Muscle of leg (tissue), 11 donors: ENCODE measurements around the gene THAP7. TPM values are rescaled to one million over a fixed set of nuclear protein-coding genes. Genes with fewer than 3 reads are reported as not detected.

Experiments
- DNase-seq: peaks from one replicate; pipeline ENCODE4 v3.0.0; 2013
- H3K27ac ChIP-seq: one replicate; pipeline ENCODE4 v1.5.1; 2013; ENCODE audit warnings: mild to moderate bottlenecking, low read length, control low read depth
- H3K27me3 ChIP-seq: one replicate; pipeline ENCODE4 v1.6.1; 2013; ENCODE audit warnings: low read length; ENCODE audit not compliant: control insufficient read depth, insufficient read depth
- H3K36me3 ChIP-seq: one replicate; pipeline ENCODE4 v1.6.1; 2013; ENCODE audit warnings: low read length; ENCODE audit not compliant: control insufficient read depth, insufficient read depth
- H3K4me1 ChIP-seq: one replicate; pipeline ENCODE4 v1.6.1; 2013; ENCODE audit warnings: low read length; ENCODE audit not compliant: control insufficient read depth, insufficient read depth
- H3K4me3 ChIP-seq: one replicate; pipeline ENCODE4 v1.5.1; 2013; ENCODE audit warnings: low read length, control low read depth
- H3K9me3 ChIP-seq: replicated peaks from 2 replicates; pipeline ENCODE4 v1.6.1; 2013; ENCODE audit warnings: low read depth, low read length; ENCODE audit not compliant: control insufficient read depth
- WGBS: methylation state at CpG from one replicate; pipeline ENCODE4 v1.1.5; 2013; ENCODE audit warnings: missing lambda C conversion rate; ENCODE audit not compliant: insufficient coverage; 5-methylcytosine and 5-hydroxymethylcytosine counted together
- polyA plus RNA-seq, 8 donors: library from polyadenylated mRNA; unstranded; fragments of 120-200 nt; gene quantifications; one replicate each; pipeline versions ENCODE4 v1.2.1 to v1.2.3, GENCODE V29; 2013; ENCODE audit warnings: inconsistent platforms in 1 of 8, low replicate concordance in 1 of 8; ENCODE audit not compliant: insufficient read length in 8 of 8, insufficient read depth in 1 of 8
- total RNA-seq: library from RNA; stranded (reverse); fragments of 120-200 nt; gene quantifications from one replicate; pipeline ENCODE4 v1.2.4, GENCODE V29; 2013

The THAP7 gene
- total and polyA plus RNA-seq, 9 donors: 18.8 to 22.1 (median 20.0) TPM

DNA sequence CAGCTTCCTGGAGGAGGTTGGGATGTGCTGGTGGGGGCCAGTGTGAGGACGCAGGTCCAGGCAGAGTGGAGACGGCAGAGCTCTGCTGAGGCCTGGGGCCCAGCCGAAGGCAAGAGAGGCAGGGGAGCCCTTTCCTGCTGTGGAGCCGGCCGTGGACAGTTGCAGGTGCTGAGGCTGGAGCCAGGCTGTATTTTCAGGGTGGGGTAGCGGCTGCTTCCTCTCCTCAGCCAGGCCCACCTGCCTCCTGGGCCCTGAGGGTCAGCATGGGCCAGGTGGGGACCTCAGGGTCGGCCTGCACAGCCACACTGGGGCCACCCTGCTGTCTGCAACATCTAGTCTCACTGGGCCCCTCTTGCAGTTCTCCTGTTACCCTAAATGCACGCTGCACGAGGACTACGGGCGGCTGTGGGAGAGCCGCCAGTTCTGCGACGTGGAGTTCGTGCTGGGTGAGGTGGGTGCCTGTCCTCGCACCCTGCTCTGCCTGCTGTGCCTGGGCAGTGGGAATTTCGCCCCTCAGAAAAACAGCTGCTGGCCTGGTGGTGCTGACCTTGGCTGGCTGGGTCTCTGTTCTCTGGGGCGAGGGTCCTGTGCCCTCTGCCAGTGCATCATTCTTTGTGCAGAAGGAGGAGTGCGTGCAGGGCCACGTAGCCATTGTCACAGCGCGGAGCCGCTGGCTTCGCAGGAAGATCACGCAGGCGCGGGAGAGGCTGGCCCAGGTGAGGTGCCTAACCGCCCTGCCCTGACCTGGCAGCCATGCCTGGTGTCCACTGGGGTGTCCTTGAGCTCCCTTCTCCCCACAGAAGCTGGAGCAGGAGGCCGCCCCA is 8.4 kb downstream of the THAP7 start:
- WGBS: 86% methylated on average over 26 of the region's 29 CpGs
- Histone ChIP-seq H3K27me3 (no peaks in the 10 kb centered on the region), H3K36me3 (peaks cover 84% of the 10 kb centered on the region), H3K9me3 (no peaks in the 10 kb centered on the region), H3K4me3 (no peak overlapping the region), H3K27ac (no peak overlapping the region), H3K4me1 (no peaks in the 10 kb centered on the region)
- DNase-seq: no peak

DNA sequence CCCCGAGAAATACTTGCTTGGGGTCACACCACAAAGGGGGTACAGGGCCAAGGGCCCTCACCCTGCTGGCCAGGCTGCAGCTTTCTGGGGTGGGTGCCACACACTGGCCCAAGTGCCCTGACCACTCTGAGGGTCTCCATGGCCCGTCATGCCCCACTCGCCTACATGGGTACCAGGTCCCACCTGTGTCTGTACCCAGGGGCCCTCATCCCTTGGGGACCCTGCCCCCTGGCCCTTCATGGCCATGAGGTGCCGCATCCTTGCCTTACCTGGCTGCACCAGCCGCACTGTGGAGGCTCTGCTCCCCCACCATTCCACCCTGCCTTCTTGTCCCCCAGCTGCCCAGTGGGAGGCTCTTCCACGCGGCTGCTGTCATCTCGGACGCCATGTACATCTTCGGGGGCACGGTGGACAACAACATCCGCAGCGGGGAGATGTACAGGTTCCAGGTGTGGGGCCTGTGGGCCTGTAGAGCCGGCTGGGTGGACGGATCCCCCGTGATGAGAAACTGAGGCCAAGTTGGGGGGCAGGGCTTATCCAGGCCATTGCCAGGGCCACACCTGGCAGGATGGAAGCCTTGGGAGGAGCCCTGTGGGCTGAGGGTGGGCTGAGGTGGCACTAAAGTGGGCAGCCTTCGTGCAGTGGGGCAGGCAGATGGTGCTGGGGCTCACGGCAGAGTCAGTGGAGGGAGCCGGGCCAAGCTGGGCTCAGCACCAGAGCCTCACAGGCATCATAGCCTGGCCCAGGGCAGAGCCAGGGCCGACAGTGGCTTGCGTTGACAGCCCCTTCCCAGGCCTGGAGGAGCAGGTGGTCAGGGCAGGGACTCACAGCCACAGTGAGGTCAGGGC is 9.2 kb downstream of the THAP7 start:
- no peak overlapping the region for H3K4me3 ChIP-seq
- H3K36me3 ChIP-seq: peaks cover 84% of the 10 kb centered on the region
- WGBS: 81% methylated on average over 18 of the region's 21 CpGs
- H3K27me3 ChIP-seq: no peaks in the 10 kb centered on the region
- no peaks in the 10 kb centered on the region for H3K4me1 ChIP-seq
- DNase-seq: no peak
- no peaks in the 10 kb centered on the region for H3K9me3 ChIP-seq
- no peak overlapping the region for H3K27ac ChIP-seq

DNA sequence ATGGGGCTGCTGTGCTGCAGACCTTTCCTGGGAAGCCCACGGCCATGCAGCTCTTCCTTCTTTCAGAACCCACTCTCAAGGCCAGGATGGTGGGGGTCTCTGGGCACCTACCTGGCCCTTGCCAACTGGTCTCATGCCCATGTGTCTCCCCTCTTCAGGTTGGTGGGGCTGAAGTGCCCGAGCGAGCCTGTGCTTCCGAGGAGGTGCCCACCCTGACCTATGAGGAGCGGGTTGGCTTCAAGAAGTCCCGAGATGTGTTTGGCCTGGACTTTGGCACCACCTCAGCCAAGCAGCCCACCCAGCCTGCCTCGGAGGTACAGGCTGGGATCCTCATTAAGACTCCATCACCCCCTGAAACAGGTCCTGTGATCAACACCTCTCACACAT is 9.9 kb downstream of the THAP7 start:
- DNase-seq: no peak
- 90% methylated on average over 7 of the region's 7 CpGs for WGBS
- Histone ChIP-seq H3K9me3 (no peaks in the 10 kb centered on the region), H3K4me3 (no peak overlapping the region), H3K27me3 (no peaks in the 10 kb centered on the region), H3K4me1 (no peaks in the 10 kb centered on the region), H3K27ac (no peak overlapping the region), H3K36me3 (peaks cover 83% of the 10 kb centered on the region)

DNA sequence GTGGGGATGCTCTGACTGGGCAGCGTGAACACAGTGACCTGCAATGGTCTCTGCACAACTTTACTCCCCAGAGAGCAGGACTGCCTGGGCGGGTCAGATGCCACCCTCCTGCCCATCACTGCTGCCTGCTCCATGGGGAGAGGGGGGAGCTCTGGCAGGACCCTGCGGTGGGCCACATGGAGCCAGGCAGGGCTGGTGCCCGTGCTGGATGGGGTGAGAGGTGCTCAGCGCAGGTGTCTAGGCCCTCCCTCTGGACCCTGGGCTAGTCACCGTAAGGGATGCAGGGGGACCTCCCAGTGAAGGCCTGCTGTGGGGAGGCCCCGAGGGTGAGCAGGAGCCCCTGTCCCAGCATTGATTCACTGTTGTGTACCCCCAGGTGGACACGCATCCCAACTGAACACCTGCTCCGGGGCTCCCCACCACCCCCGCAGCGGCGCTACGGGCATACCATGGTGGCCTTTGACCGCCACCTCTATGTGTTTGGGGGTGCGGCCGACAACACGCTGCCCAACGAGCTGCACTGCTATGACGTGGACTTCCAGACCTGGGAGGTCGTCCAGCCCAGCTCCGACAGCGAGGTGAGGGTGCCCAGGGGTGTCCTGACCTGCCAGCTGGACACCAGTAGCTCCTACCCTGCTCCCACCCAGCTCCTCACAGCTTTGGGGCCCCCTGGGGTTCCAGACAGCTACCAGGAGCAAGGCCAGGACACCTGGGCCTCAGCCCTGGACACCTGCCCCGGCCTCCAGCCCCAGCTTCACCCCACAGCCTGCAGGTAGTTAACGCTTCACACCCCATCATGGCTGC is 10.5 kb downstream of the THAP7 start:
- no peak for DNase-seq
- Histone ChIP-seq H3K27ac (no peak overlapping the region), H3K27me3 (no peaks in the 10 kb centered on the region), H3K36me3 (peaks cover 77% of the 10 kb centered on the region), H3K9me3 (no peaks in the 10 kb centered on the region), H3K4me3 (no peak overlapping the region), H3K4me1 (no peaks in the 10 kb centered on the region)
- 87% methylated on average over 24 of the region's 24 CpGs for WGBS

DNA sequence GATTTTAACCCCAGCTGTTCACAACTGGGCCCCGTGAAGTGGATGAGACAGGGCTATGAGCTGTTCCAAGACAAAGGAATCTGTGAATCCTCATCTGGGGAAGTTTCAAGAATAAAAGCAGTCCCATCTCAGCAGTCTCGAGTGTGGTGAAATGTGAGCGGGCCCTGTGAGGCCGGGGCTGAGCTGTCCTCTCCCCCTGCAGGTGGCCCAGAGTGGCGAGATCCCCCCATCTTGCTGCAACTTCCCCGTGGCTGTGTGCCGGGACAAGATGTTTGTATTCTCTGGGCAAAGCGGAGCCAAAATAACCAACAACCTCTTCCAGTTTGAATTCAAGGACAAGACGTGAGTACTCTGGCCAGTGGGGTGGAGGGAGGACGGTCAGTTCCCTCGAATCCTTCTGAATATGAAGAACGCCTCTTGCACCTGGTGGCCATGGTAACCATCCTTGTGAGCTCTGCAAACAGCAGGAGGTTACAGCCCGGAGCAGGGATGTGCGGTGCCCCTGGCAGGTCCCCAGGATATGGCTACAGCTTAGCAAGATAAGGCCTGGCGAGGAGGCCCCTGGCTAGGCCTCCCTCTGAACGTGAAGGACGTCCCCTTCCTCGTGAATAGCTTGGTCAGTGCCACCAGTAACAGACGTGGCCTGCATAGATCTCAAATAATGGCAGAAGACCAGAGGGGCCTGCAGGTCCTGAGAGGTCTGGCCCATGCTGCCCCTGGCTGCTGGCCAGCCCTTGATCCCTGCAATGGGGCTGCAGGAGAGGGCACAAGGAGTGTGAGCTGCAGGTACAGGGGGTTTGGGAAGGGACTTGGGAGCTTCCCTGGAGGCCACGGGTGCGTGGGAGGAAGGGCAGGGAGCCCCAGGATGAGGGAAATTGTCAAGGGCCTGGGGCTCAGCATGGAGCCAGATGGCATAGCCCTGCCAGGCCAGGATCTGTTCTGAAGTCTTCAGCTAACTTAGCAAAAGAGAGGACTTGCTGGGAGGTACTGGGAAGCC is 11.4 kb downstream of the THAP7 start:
- no peak for DNase-seq
- Histone ChIP-seq H3K4me1 (no peaks in the 10 kb centered on the region), H3K36me3 (peaks cover 73% of the 10 kb centered on the region), H3K27ac (no peak overlapping the region), H3K27me3 (no peaks in the 10 kb centered on the region), H3K9me3 (no peaks in the 10 kb centered on the region), H3K4me3 (no peak overlapping the region)
- 85% methylated on average over 17 of the region's 21 CpGs for WGBS

DNA sequence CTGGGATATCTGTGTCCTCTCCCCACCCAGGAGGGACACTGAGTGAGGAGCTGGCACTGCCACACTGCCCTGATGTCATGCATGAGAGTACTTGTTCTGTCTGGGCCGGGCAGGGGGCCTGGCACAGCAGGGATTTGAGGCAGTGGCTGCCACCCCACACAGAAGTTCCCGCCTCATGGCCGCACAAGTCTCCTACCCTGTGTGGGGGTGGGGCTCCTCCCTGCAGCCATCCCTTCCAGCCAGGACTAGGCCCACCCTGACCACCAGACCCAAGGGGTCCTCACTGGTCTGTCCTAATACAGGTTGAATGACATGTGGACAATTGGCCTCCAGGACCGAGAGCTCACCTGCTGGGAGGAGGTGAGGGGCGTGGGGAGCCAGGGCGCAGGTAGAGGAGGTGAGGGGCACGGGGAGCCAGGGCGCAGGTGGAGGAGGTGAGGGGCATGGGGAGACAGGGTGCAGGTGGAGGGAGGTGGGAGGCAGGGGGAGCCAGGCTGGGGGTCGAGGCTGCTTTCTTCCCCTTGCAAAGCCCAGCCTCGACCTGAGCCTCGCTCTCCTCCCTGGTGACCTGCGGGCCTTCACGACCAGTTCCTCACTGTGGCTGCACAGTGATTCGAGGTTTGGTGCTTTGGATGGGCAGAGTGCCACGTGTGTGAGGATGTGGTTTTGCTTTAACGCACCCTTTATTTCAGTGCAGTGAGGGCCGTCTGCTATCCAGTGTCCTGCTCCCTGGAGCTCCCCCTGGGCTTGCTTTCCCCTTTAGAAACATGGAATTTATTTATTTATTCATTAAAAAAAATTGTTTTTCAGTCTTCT is 12.4 kb downstream of the THAP7 start:
- Histone ChIP-seq H3K4me1 (no peaks in the 10 kb centered on the region), H3K27me3 (no peaks in the 10 kb centered on the region), H3K4me3 (no peak overlapping the region), H3K9me3 (no peaks in the 10 kb centered on the region), H3K36me3 (peaks cover 73% of the 10 kb centered on the region), H3K27ac (no peak overlapping the region)
- 79% methylated on average over 8 of the region's 17 CpGs for WGBS
- DNase-seq: no peak

DNA sequence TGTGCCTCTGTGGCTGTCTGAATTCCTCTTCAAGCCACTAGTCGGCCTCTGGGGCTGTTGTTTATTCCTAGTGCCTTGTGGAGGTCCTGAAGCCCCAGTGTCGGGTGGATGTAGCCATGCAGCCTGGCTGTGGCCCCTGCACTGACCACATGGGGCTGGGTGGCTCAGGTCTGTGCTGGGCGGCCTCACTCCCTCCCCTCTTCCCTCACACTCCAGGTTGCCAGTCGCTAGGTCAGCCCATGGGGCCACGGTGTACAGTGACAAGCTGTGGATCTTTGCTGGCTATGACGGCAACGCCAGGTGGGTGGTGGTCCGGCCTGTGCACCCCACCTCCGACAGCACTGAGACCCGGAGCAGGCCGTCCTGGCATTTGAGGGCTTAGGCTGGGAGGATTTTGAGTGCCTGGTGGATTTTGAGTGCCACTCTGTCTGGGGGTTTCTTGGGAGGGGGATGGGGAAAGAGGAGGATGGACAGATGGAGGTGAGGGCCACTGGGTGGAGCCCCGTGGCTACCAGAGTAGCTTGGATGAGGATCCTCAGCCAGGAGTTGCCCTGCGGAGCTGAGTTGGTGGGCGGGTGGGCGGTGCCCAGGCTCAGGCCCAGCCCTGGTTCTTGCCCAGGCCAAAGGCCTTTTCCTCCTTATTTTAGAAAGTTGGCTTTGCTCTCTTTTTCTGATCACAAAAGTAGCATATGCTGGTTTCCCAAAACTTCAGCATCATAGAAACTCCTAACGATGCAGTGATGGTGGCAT is 13.2 kb downstream of the THAP7 start:
- DNase-seq: no peak
- Histone ChIP-seq H3K9me3 (no peaks in the 10 kb centered on the region), H3K27ac (no peak overlapping the region), H3K4me3 (no peak overlapping the region), H3K4me1 (no peaks in the 10 kb centered on the region), H3K27me3 (no peaks in the 10 kb centered on the region), H3K36me3 (peaks cover 76% of the 10 kb centered on the region)
- WGBS: 90% methylated on average over 13 of the region's 16 CpGs

DNA sequence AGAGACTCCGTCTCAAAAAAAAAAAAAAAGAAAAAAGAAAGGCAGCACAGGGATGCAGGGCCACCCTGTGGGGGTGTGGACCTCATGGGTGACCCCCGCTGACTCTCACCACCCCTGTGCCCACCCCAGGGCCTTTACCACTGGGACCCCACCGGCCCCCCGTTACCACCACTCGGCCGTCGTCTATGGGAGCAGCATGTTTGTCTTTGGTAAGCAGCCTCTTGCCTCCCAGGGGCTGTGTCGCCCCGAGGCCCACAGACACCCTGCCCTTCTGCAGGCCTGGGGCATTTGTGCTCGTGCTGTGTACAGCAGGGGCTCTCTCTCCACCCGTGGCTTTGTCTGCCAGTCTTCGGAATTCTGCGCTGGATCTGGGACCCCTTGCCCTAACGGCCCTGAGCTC is 14.5 kb downstream of the THAP7 start:
- Histone ChIP-seq H3K4me1 (peaks cover 8% of the 10 kb centered on the region), H3K4me3 (no peak overlapping the region), H3K9me3 (no peaks in the 10 kb centered on the region), H3K36me3 (peaks cover 66% of the 10 kb centered on the region), H3K27me3 (no peaks in the 10 kb centered on the region), H3K27ac (no peak overlapping the region)
- DNase-seq: no peak
- 91% methylated on average over 13 of the region's 14 CpGs for WGBS
